ENCODE measurements around the gene MAML3.
A peak's percentile ranks its signal among the peaks of the same experiment; 100 is the strongest.

The MAML3 gene

GRCh38 chr4:139692309-139693012, 461.5 kb downstream of the MAML3 start:
- no peak for DNase-seq

GRCh38 chr4:139690419-139690818, 463.6 kb downstream of the MAML3 start:
- no peak for DNase-seq

- DNase-seq: no peak
These were observed 464.8 kb downstream of the MAML3 start for GRCh38 chr4:139689093-139689722.

- no peak for DNase-seq
These were observed 467.0 kb downstream of the MAML3 start for GRCh38 chr4:139686988-139687387.

- DNase-seq: no peak
These were observed 467.9 kb downstream of the MAML3 start for GRCh38 chr4:139686130-139686529.

GRCh38 chr4:139685180-139685579, 468.8 kb downstream of the MAML3 start:
- peak; percentile 10 for DNase-seq

- DNase-seq: no peak
These were observed 469.6 kb downstream of the MAML3 start for GRCh38 chr4:139684351-139684750.

GRCh38 chr4:139682741-139683151, 471.2 kb downstream of the MAML3 start:
- no peak for DNase-seq

GRCh38 chr4:139682309-139682708, 471.7 kb downstream of the MAML3 start:
- DNase-seq: no peak

- DNase-seq: no peak
These were observed 476.9 kb downstream of the MAML3 start for GRCh38 chr4:139676913-139677585.

- no peak for DNase-seq
These were observed 477.6 kb downstream of the MAML3 start for GRCh38 chr4:139676365-139676764.

GRCh38 chr4:139675651-139676050, 478.3 kb downstream of the MAML3 start:
- DNase-seq: no peak

GRCh38 chr4:139674875-139675550, 479.0 kb downstream of the MAML3 start:
- no peak for DNase-seq

GRCh38 chr4:139672732-139673131, 481.3 kb downstream of the MAML3 start:
- no peak for DNase-seq

- no peak for DNase-seq
These were observed 481.8 kb downstream of the MAML3 start for GRCh38 chr4:139672215-139672614.

GRCh38 chr4:139670775-139671174, 483.2 kb downstream of the MAML3 start:
- no peak for DNase-seq

GRCh38 chr4:139669890-139670289, 484.1 kb downstream of the MAML3 start:
- no peak for DNase-seq

GRCh38 chr4:139669335-139669734, 484.6 kb downstream of the MAML3 start:
- DNase-seq: no peak

- DNase-seq: no peak
These were observed 485.3 kb downstream of the MAML3 start for GRCh38 chr4:139668658-139669201.

GRCh38 chr4:139668036-139668435, 485.9 kb downstream of the MAML3 start:
- no peak for DNase-seq

Measured in activated CD4-positive, alpha-beta T cell treated with anti-CD3 and anti-CD28 coated beads, Interleukin-10, Interleukin-2, amounts not matched to agents 100 ng/mL and 50 ng/mL, durations not matched to agents 16 hours and 8 hours (primary cell).